Measurements from ENCODE around the gene NKAIN2.

The NKAIN2 gene

GRCh38 chr6:123770247-123770949 is 33.3 kb upstream of the NKAIN2 start:
- ATAC-seq = no peak
- TF ChIP-seq ZFP30 (CRISPR knock-in tag; IDR thresholded peaks at IDR 0.05) (no peak), RARB (CRISPR knock-in tag; IDR thresholded peaks at IDR 0.05) (no peak), TSHZ2 (CRISPR knock-in tag; IDR thresholded peaks at IDR 0.05) (no peak), CSRNP3 (CRISPR knock-in tag; IDR thresholded peaks at IDR 0.05) (no peak), ZC3H10 (CRISPR knock-in tag; IDR thresholded peaks at IDR 0.05) (no peak), CREB5 (CRISPR knock-in tag; IDR thresholded peaks at IDR 0.05; ENCODE audit: low read depth) (no peak), POU6F1 (CRISPR knock-in tag; IDR thresholded peaks at IDR 0.05; ENCODE audit: borderline replicate concordance, low read depth) (no peak), TOX (CRISPR knock-in tag; IDR thresholded peaks at IDR 0.05; ENCODE audit: borderline replicate concordance) (no peak), ESRRG (CRISPR knock-in tag; IDR thresholded peaks at IDR 0.05) (no peak), GLIS3 (CRISPR knock-in tag; IDR thresholded peaks at IDR 0.05) (no peak)

GRCh38 chr6:123771126-123771525 is 32.5 kb upstream of the NKAIN2 start:
- TF ChIP-seq ISL1 (CRISPR knock-in tag; IDR thresholded peaks at IDR 0.05) (no peak), ZFP3 (CRISPR knock-in tag; IDR thresholded peaks at IDR 0.05) (no peak), CREB5 (CRISPR knock-in tag; IDR thresholded peaks at IDR 0.05; ENCODE audit: low read depth) (no peak), POU6F1 (CRISPR knock-in tag; IDR thresholded peaks at IDR 0.05; ENCODE audit: borderline replicate concordance, low read depth) (no peak), ZNF565 (CRISPR knock-in tag; conservative IDR thresholded peaks at IDR 0.05; ENCODE audit: low read depth) (no peak), ZFP30 (CRISPR knock-in tag; IDR thresholded peaks at IDR 0.05) (no peak), RARB (CRISPR knock-in tag; IDR thresholded peaks at IDR 0.05) (no peak), ZNF70 (CRISPR knock-in tag; IDR thresholded peaks at IDR 0.05) (no peak), SNAI2 (CRISPR knock-in tag; IDR thresholded peaks at IDR 0.05) (no peak), PPARA (CRISPR knock-in tag; IDR thresholded peaks at IDR 0.05; ENCODE audit: borderline replicate concordance) (no peak), ARNTL (CRISPR knock-in tag; IDR thresholded peaks at IDR 0.05; ENCODE audit: borderline replicate concordance, low read depth) (no peak), ZNF8 (CRISPR knock-in tag; IDR thresholded peaks at IDR 0.05) (no peak), TCF4 (CRISPR knock-in tag; IDR thresholded peaks at IDR 0.05; ENCODE audit: borderline replicate concordance) (no peak), GLIS3 (CRISPR knock-in tag; IDR thresholded peaks at IDR 0.05) (no peak), TSHZ2 (CRISPR knock-in tag; IDR thresholded peaks at IDR 0.05) (no peak)
- no peak for ATAC-seq
